ENCODE data around the gene DNAJC13. TPM values are rescaled to one million over a fixed set of nuclear protein-coding genes. Genes with fewer than 3 reads are reported as not detected.
"Not testable (repeated sequence)": the region's sequence is repeated elsewhere in the genome, so short reads cannot be mapped to it uniquely, and the experiment has no call there.

Gene DNAJC13
- polyA plus RNA-seq, 1 donor = 43.4 TPM

DNA sequence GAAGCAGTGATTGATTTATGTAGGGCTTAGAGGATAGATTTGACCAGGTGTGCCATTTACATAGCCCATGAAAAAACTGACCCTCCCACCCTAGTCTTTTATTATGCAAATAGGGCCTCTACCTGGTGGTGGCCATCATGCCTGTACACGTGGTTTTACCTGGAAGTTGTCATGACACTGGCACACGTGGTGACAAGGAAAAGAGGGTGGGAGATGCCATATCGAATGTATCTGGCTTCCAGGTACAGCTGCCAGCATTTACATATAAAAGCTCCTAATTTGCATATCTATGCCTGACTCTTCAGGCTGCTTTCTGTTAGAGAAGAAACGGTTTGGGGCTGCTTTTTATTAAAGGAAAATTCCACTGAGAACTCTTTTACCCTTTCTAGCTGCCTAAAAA is 35.0 kb upstream of the DNAJC13 start:
- no CpG with 5 or more reads among the region's 4 CpGs for WGBS (ENCODE audit: insufficient coverage, low lambda C conversion rate)
- no peak overlapping the region for H3K4me3 ChIP-seq (ENCODE audit: low read length)
- no peaks in the 10 kb centered on the region for H3K36me3 ChIP-seq (ENCODE audit: control insufficient read depth, insufficient read depth, low read length)
- no peak overlapping the region for H3K27ac ChIP-seq (ENCODE audit: low read length)
- no peaks in the 10 kb centered on the region for H3K27me3 ChIP-seq (ENCODE audit: control insufficient read depth, insufficient read depth, low read length)
- DNase-seq = no peak
- no peaks in the 10 kb centered on the region for H3K4me1 ChIP-seq (ENCODE audit: control insufficient read depth, insufficient read depth, low read length)
- H3K9me3 ChIP-seq (ENCODE audit: control insufficient read depth, low read depth, low read length) = peaks cover 8% of the 10 kb centered on the region

DNA sequence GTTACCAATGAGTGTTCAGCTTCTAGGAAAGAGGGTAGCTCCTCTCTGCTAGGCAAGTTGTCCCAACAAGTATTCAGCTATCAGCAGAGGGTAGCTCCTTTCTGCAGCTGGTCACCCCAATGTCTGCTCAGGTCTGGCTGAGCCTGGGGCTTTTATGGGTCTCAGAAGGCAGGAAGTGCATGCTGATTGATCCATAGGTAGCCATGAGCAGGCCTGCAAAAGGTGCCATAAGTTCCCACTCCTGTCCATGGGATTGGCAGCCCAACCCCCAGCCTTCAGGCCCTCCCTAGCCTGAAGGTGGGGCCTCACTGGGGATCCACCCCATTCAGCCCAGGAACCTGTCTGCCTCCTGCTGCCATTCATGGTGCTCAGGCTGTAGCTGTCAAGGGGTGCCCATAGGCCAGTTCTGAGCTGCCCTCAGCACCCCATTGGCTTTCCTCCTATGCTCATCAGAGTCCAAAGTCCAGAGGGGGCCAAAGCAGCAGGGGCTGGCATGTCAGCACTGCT is 34.6 kb upstream of the DNAJC13 start:
- peaks cover 8% of the 10 kb centered on the region for H3K9me3 ChIP-seq (ENCODE audit: control insufficient read depth, low read depth, low read length)
- no peak overlapping the region for H3K4me3 ChIP-seq (ENCODE audit: low read length)
- DNase-seq = peak in 1 of 2 donors; percentile 44
- H3K27ac ChIP-seq (ENCODE audit: low read length) = no peak overlapping the region
- no peaks in the 10 kb centered on the region for H3K36me3 ChIP-seq (ENCODE audit: control insufficient read depth, insufficient read depth, low read length)
- no peaks in the 10 kb centered on the region for H3K27me3 ChIP-seq (ENCODE audit: control insufficient read depth, insufficient read depth, low read length)
- no peaks in the 10 kb centered on the region for H3K4me1 ChIP-seq (ENCODE audit: control insufficient read depth, insufficient read depth, low read length)

DNA sequence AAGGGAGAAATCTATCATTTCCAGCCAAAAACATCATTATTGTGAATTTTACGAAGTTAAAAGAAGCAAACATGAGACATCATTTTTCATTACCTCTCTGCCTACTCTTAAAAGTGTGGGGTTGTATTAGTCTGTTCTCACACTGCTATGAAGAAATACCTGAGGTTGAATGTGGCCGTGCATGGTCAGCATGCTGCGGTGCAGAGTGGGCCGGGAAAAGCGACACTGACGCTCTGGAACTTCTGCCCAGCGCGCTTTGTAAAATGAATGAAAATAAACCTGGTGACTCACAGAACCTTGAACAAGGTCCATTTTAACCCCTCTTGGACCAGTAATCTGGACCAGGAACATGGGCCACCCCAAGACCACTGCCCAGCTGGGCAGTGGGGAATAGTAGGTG is 31.0 kb upstream of the DNAJC13 start:
- DNase-seq = no peak
- Histone ChIP-seq H3K4me3 (ENCODE audit: low read length) (no peak overlapping the region), H3K4me1 (ENCODE audit: control insufficient read depth, insufficient read depth, low read length) (no peaks in the 10 kb centered on the region), H3K27me3 (ENCODE audit: control insufficient read depth, insufficient read depth, low read length) (no peaks in the 10 kb centered on the region), H3K36me3 (ENCODE audit: control insufficient read depth, insufficient read depth, low read length) (no peaks in the 10 kb centered on the region), H3K9me3 (ENCODE audit: control insufficient read depth, low read depth, low read length) (peaks cover 8% of the 10 kb centered on the region), H3K27ac (ENCODE audit: low read length) (no peak overlapping the region)
- 100% methylated on average over 1 of the region's 8 CpGs for whole genome bisulfite sequencing (ENCODE audit: insufficient coverage, low lambda C conversion rate)

DNA sequence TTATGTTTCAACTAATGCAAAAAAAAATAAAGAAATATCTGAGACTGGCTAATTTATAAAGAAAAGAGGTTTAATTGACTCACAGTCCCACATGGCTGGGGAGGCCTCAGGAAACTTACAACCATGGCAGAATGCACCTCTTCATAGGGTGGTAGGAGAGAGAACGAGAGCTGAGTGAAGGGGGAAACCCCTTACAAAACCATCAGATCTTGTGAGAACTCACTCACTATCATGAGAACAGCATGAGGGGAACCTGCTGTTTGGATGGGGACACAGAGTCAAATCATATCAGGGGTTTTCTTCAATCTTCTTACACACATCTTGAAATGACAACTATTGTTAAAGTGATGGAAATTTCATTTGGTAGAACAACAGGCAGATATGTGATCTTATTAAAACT is 24.6 kb upstream of the DNAJC13 start:
- not testable (repeated sequence) for H3K9me3 ChIP-seq (ENCODE audit: control insufficient read depth, low read depth, low read length); H3K4me1 ChIP-seq (ENCODE audit: control insufficient read depth, insufficient read depth, low read length); H3K36me3 ChIP-seq (ENCODE audit: control insufficient read depth, insufficient read depth, low read length); DNase-seq; H3K27ac ChIP-seq (ENCODE audit: low read length); H3K27me3 ChIP-seq (ENCODE audit: control insufficient read depth, insufficient read depth, low read length); H3K4me3 ChIP-seq (ENCODE audit: low read length)
- WGBS (ENCODE audit: insufficient coverage, low lambda C conversion rate) = no CpG with 5 or more reads among the region's 1 CpG

DNA sequence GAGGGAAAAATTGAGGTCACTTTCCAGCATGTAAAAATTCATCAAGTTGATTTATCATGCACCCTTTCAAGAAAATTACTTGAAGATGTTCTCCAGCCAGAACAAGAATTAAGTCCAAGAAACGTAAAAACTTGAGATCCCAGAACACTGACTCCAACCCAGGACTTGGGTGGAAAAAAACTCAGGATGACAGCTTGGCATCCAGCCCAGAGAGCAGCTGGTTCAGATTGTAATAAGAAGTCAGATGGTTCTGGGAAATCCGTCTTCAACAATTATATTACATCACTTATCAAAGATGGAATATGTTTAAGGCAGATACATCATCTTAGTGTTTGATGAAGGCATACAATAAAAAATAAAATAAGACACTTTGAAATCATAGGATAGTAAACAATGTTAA is 23.0 kb upstream of the DNAJC13 start:
- H3K27ac ChIP-seq (ENCODE audit: low read length) = no peak overlapping the region
- H3K36me3 ChIP-seq (ENCODE audit: control insufficient read depth, insufficient read depth, low read length) = no peaks in the 10 kb centered on the region
- no CpG with 5 or more reads among the region's 2 CpGs for WGBS (ENCODE audit: insufficient coverage, low lambda C conversion rate)
- peak in 1 of 2 donors; percentile 7 for DNase-seq
- H3K4me1 ChIP-seq (ENCODE audit: control insufficient read depth, insufficient read depth, low read length) = no peaks in the 10 kb centered on the region
- peaks cover 4% of the 10 kb centered on the region for H3K9me3 ChIP-seq (ENCODE audit: control insufficient read depth, low read depth, low read length)
- H3K27me3 ChIP-seq (ENCODE audit: control insufficient read depth, insufficient read depth, low read length) = no peaks in the 10 kb centered on the region
- no peak overlapping the region for H3K4me3 ChIP-seq (ENCODE audit: low read length)

DNA sequence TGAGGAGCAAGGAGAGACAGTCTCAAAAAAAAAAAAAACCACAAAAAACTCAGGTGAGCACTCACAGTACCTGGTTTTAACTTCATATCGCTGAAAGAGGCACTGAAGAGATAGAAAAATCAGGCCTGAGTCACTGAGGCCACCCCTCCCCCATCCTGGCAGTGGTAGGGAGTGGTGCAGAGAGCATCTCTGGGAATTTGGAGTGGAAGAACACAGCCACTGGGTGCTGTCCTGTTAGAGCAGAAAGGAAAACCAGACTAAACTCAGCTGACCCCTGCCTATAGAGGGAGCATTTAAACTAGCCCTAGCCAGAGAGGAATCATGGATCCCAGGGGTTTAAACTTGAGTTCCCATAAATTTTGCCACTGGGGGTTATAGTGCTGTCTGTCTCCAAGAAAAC is 22.2 kb upstream of the DNAJC13 start:
- no peaks in the 10 kb centered on the region for H3K36me3 ChIP-seq (ENCODE audit: control insufficient read depth, insufficient read depth, low read length)
- no peaks in the 10 kb centered on the region for H3K27me3 ChIP-seq (ENCODE audit: control insufficient read depth, insufficient read depth, low read length)
- peaks cover 4% of the 10 kb centered on the region for H3K9me3 ChIP-seq (ENCODE audit: control insufficient read depth, low read depth, low read length)
- no peak overlapping the region for H3K4me3 ChIP-seq (ENCODE audit: low read length)
- no peak overlapping the region for H3K27ac ChIP-seq (ENCODE audit: low read length)
- H3K4me1 ChIP-seq (ENCODE audit: control insufficient read depth, insufficient read depth, low read length) = no peaks in the 10 kb centered on the region
- DNase-seq = no peak
- WGBS (ENCODE audit: insufficient coverage, low lambda C conversion rate) = no CpG with 5 or more reads among the region's 1 CpG

DNA sequence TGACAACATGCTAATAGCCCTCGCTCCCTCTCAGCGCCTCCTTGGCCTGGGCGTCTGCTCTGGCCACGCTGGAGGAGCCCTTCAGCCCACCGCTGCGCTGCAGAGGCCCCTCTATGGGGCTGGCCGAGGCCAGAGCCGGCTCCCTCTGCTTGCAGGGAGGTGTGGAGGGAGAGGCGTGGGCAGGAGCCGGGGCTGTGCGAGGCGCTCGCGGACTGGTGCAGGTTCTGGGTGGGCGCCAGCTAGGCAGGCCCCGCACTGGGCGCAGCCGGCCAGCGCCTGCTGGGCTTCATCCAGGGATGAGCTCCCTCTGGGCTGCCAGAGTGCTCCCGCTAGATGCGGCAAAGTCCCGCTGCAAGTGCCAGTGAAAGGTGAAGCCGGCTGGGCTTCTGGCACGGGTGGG is 21.0 kb upstream of the DNAJC13 start:
- no CpG with 5 or more reads among the region's 24 CpGs for WGBS (ENCODE audit: insufficient coverage, low lambda C conversion rate)
- no peaks in the 10 kb centered on the region for H3K4me1 ChIP-seq (ENCODE audit: control insufficient read depth, insufficient read depth, low read length)
- no peak overlapping the region for H3K27ac ChIP-seq (ENCODE audit: low read length)
- no peaks in the 10 kb centered on the region for H3K27me3 ChIP-seq (ENCODE audit: control insufficient read depth, insufficient read depth, low read length)
- H3K4me3 ChIP-seq (ENCODE audit: low read length) = no peak overlapping the region
- H3K36me3 ChIP-seq (ENCODE audit: control insufficient read depth, insufficient read depth, low read length) = no peaks in the 10 kb centered on the region
- H3K9me3 ChIP-seq (ENCODE audit: control insufficient read depth, low read depth, low read length) = peaks cover 4% of the 10 kb centered on the region
- no peak for DNase-seq

DNA sequence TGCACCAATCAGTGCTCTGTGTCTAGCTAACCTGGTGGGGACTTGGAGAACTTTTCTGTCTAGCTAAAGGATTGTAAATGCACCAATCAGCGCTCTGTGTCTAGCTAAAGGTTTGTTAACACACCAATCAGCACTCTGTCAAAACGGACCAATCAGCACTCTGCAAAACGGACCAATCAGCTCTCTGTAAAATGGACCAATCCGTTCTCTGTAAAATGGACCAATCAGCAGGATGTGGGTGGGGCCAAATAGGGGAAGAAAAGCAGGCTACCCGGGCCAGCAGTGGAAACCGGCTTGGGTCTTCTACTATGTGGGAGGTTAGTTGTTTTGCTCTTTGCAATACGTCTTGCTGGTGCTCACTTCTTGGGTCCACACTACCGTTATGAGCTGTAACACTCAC is 20.5 kb upstream of the DNAJC13 start:
- WGBS (ENCODE audit: insufficient coverage, low lambda C conversion rate) = no CpG with 5 or more reads among the region's 8 CpGs

DNA sequence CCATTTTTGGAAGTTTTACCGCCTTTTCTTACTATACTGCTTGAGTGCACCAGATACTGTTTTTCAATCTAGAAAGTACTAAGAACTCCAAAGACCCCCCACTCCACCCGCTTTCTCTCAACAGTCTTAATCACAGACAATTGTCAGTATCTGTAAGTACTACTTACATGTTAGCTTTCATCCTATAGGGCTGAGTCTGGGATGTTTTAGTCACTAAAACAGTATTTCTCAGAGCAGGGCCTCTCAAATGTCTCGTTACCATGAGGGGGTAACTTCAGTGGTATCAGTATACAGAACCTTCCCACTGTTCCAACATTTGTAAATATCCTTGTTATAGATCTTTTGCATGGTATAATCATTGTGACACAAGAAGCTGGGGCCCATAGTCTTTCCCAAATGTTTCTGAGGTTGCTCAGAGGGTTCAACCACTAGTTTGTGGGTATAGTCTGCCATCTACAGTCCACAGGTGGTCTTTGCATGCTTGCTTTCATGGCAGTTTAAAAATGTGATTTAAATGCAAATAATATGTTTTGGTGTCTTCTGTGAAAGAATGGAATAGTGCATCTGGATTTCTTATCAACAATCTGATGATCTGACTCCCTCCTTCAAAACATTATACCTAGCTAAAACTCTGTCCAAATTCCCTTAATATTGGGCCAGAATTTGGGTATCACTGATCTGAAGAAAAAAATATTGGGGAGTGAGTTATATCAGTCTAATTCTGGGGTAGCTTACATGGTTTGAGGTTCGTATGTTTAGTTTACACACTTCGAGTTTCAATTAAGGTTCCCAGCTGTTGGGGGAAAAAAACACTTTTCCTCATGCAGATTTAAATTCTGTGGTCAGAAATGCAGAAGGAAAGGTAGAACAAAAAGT is 18.0 kb upstream of the DNAJC13 start:
- H3K27me3 ChIP-seq (ENCODE audit: control insufficient read depth, insufficient read depth, low read length) = no peaks in the 10 kb centered on the region
- peak in 1 of 2 donors; percentile 16 for DNase-seq
- no peak overlapping the region for H3K27ac ChIP-seq (ENCODE audit: low read length)
- WGBS (ENCODE audit: insufficient coverage, low lambda C conversion rate) = 67% methylated on average over 1 of the region's 5 CpGs
- H3K36me3 ChIP-seq (ENCODE audit: control insufficient read depth, insufficient read depth, low read length) = no peaks in the 10 kb centered on the region
- H3K4me1 ChIP-seq (ENCODE audit: control insufficient read depth, insufficient read depth, low read length) = no peaks in the 10 kb centered on the region
- no peak overlapping the region for H3K4me3 ChIP-seq (ENCODE audit: low read length)
- peaks cover 4% of the 10 kb centered on the region for H3K9me3 ChIP-seq (ENCODE audit: control insufficient read depth, low read depth, low read length)

More for the DNA sequence above, 20.5 kb upstream of the DNAJC13 start:
- DNase-seq; H3K27ac ChIP-seq (ENCODE audit: low read length); H3K36me3 ChIP-seq (ENCODE audit: control insufficient read depth, insufficient read depth, low read length); H3K9me3 ChIP-seq (ENCODE audit: control insufficient read depth, low read depth, low read length); H3K4me3 ChIP-seq (ENCODE audit: low read length); H3K27me3 ChIP-seq (ENCODE audit: control insufficient read depth, insufficient read depth, low read length); H3K4me1 ChIP-seq (ENCODE audit: control insufficient read depth, insufficient read depth, low read length): not testable (repeated sequence)

DNA sequence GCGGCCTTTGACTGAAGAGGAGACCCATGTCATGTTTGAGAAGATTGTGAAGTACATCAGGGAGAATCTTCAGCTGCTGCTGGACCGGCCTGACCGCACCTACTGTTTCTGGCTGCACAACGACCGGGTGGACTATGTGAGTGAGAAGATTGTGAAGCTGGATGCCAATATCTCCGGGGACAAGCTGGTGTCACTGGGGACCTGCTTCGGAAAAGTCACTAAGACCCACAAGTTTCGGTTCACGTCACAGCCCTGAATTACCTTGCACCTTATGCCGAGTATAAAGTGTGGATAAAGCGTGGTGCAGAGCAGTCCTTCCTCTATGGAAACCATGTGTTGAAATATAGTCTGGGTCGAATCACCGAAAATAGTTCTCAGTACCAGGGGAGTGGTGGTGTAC is 16.0 kb upstream of the DNAJC13 start:
- Histone ChIP-seq H3K27ac (ENCODE audit: low read length) (no peak overlapping the region), H3K9me3 (ENCODE audit: control insufficient read depth, low read depth, low read length) (peaks cover 2% of the 10 kb centered on the region), H3K4me3 (ENCODE audit: low read length) (no peak overlapping the region), H3K36me3 (ENCODE audit: control insufficient read depth, insufficient read depth, low read length) (no peaks in the 10 kb centered on the region), H3K27me3 (ENCODE audit: control insufficient read depth, insufficient read depth, low read length) (no peaks in the 10 kb centered on the region), H3K4me1 (ENCODE audit: control insufficient read depth, insufficient read depth, low read length) (no peaks in the 10 kb centered on the region)
- no CpG with 5 or more reads among the region's 13 CpGs for WGBS (ENCODE audit: insufficient coverage, low lambda C conversion rate)
- DNase-seq = no peak

DNA sequence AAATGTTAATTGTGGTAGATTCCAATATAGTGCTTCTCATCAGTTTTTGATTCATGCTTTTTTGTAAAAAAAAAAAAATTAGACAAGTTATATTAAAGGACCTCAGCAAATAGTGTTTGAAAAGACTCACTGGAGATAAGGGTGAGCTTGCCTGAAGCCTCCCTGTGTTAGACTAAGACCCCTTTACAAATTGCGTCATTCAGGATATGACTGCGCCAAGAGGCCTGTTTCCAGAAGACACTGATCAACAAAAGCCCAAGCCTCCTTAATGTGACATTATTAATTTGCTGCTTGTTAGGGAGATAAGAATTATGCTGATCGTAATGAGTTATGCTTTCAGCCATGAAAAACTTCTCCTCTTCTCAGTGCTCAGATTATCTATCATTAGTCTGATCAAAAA is 13.0 kb upstream of the DNAJC13 start:
- no peak for DNase-seq
- Histone ChIP-seq H3K9me3 (ENCODE audit: control insufficient read depth, low read depth, low read length) (no peaks in the 10 kb centered on the region), H3K36me3 (ENCODE audit: control insufficient read depth, insufficient read depth, low read length) (no peaks in the 10 kb centered on the region), H3K4me3 (ENCODE audit: low read length) (no peak overlapping the region), H3K4me1 (ENCODE audit: control insufficient read depth, insufficient read depth, low read length) (no peaks in the 10 kb centered on the region), H3K27ac (ENCODE audit: low read length) (no peak overlapping the region), H3K27me3 (ENCODE audit: control insufficient read depth, insufficient read depth, low read length) (no peaks in the 10 kb centered on the region)
- WGBS (ENCODE audit: insufficient coverage, low lambda C conversion rate) = no CpG with 5 or more reads among the region's 3 CpGs
